H9 (cell line): Measurements from ENCODE around the gene RAP1GDS1. TPM values are rescaled to one million over a fixed set of nuclear protein-coding genes. Genes with fewer than 3 reads are reported as not detected.

Experiments used
- DNase-seq: peaks from one replicate; pipeline ENCODE4 v3.0.0-alpha.2; 2017
- H2AFZ ChIP-seq: one replicate; pipeline ENCODE4 v1.6.1; 2013; ENCODE audit warnings: mild to moderate bottlenecking, low read length, control low read depth, moderate library complexity
- H2AK5ac ChIP-seq: 2 replicates; pipeline ENCODE4 v1.6.1; 2013; ENCODE audit warnings: low read length, control low read depth, mixed read lengths; ENCODE audit not compliant: insufficient read length
- H2BK120ac ChIP-seq: one replicate; pipeline ENCODE4 v1.6.1; 2013; ENCODE audit warnings: low read depth, mild to moderate bottlenecking, low read length, control low read depth, inconsistent platforms; ENCODE audit not compliant: poor library complexity, severe bottlenecking
- H2BK12ac ChIP-seq: 2 replicates; pipeline ENCODE4 v1.6.1; 2013; ENCODE audit warnings: low read length, control low read depth, mixed read lengths, low read depth; ENCODE audit not compliant: insufficient read length
- H2BK15ac ChIP-seq: 2 replicates; pipeline ENCODE4 v1.6.1; 2013; ENCODE audit warnings: low read depth, low read length, control low read depth
- H2BK20ac ChIP-seq: one replicate; pipeline ENCODE4 v1.6.1; 2013; ENCODE audit warnings: low read depth, mild to moderate bottlenecking, low read length, control low read depth, inconsistent platforms; ENCODE audit not compliant: poor library complexity, severe bottlenecking
- H2BK5ac ChIP-seq: 2 replicates; pipeline ENCODE4 v1.6.1; 2013; ENCODE audit warnings: low read length, control low read depth, mixed read lengths; ENCODE audit not compliant: insufficient read length
- H3K14ac ChIP-seq: 2 replicates; pipeline ENCODE4 v1.6.1; 2013; ENCODE audit warnings: low read length, control low read depth; ENCODE audit not compliant: insufficient read depth
- H3K18ac ChIP-seq: 2 replicates; pipeline ENCODE4 v1.6.1; 2013; ENCODE audit warnings: low read depth, mild to moderate bottlenecking, mixed read lengths, low read length, control low read depth; ENCODE audit not compliant: insufficient read length
- H3K23ac ChIP-seq: 2 replicates; pipeline ENCODE4 v1.6.1; 2013; ENCODE audit warnings: low read length, control low read depth, mixed read lengths, low read depth; ENCODE audit not compliant: insufficient read length
- H3K23me2 ChIP-seq: 2 replicates; pipeline ENCODE4 v1.6.1; 2013; ENCODE audit warnings: low read depth, mild to moderate bottlenecking, mixed read lengths, low read length, control low read depth; ENCODE audit not compliant: insufficient read length, poor library complexity, severe bottlenecking
- H3K27ac ChIP-seq: 2 replicates; pipeline ENCODE4 v1.5.1; 2013; ENCODE audit warnings: low read length, control low read depth, mixed read lengths, low read depth; ENCODE audit not compliant: insufficient read length
- H3K27me3 ChIP-seq: 2 replicates; pipeline ENCODE4 v1.6.1; 2013; ENCODE audit warnings: low read length, control low read depth, inconsistent platforms; ENCODE audit not compliant: insufficient read depth
- H3K4ac ChIP-seq: 2 replicates; pipeline ENCODE4 v1.6.1; 2013; ENCODE audit warnings: low read depth, mild to moderate bottlenecking, control low read depth, inconsistent platforms, low read length, moderate library complexity
- H3K4me1 ChIP-seq: 2 replicates; pipeline ENCODE4 v1.6.1; 2013; ENCODE audit warnings: low read length, control low read depth, inconsistent platforms; ENCODE audit not compliant: insufficient read depth
- H3K4me2 ChIP-seq: 2 replicates; pipeline ENCODE4 v1.6.1; 2013; ENCODE audit warnings: low read length, control low read depth, mixed read lengths; ENCODE audit not compliant: insufficient read length, insufficient read depth
- H3K56ac ChIP-seq: 2 replicates; pipeline ENCODE4 v1.6.1; 2013; ENCODE audit warnings: low read depth, mild to moderate bottlenecking, mixed read lengths, low read length, control low read depth; ENCODE audit not compliant: insufficient read length
- H3K79me1 ChIP-seq: 2 replicates; pipeline ENCODE4 v1.6.1; 2013; ENCODE audit warnings: low read depth, mild to moderate bottlenecking, moderate library complexity, low read length, control low read depth, inconsistent platforms; ENCODE audit not compliant: insufficient read depth, poor library complexity, severe bottlenecking
- H3K79me2 ChIP-seq: 2 replicates; pipeline ENCODE4 v1.6.1; 2013; ENCODE audit warnings: low read length, control low read depth, inconsistent platforms; ENCODE audit not compliant: insufficient read depth
- H3K9ac ChIP-seq: 2 replicates; pipeline ENCODE4 v1.6.1; 2013; ENCODE audit warnings: low read length, control low read depth, mixed read lengths; ENCODE audit not compliant: insufficient read length; ENCODE audit errors: extremely low read depth
- H3K9me3 ChIP-seq: one replicate; pipeline ENCODE4 v1.6.1; 2013; ENCODE audit warnings: low read depth, low read length, inconsistent platforms; ENCODE audit not compliant: control insufficient read depth
- H3T11ph ChIP-seq: one replicate; pipeline ENCODE4 v1.6.1; 2013; ENCODE audit warnings: mild to moderate bottlenecking, low read length, control low read depth, inconsistent platforms
- H4K20me1 ChIP-seq: one replicate; pipeline ENCODE4 v1.6.1; 2013; ENCODE audit not compliant: control insufficient read depth, insufficient read length, insufficient read depth
- H4K5ac ChIP-seq: 2 replicates; pipeline ENCODE4 v1.6.1; 2013; ENCODE audit warnings: low read depth, mild to moderate bottlenecking, mixed read lengths, low read length, control low read depth; ENCODE audit not compliant: insufficient read length
- H4K8ac ChIP-seq: replicated peaks from 2 replicates; pipeline ENCODE4 v1.6.1; 2013; ENCODE audit warnings: low read length, control low read depth, mixed read lengths, low read depth; ENCODE audit not compliant: insufficient read length
- H4K91ac ChIP-seq: 2 replicates; pipeline ENCODE4 v1.6.1; 2013; ENCODE audit warnings: low read depth, mild to moderate bottlenecking, moderate library complexity, mixed read lengths, low read length, control low read depth; ENCODE audit not compliant: insufficient read length
- H3K27ac Mint-ChIP-seq, 3 experiments: 2 replicates in 2 of 3; 3 replicates in 1 of 3; pipeline ENCODE4 v1.8.0; 2020 to 2021; ENCODE audit warnings: mixed read lengths in 3 of 3, mild to moderate bottlenecking in 1 of 3, moderate library complexity in 1 of 3
- H3K27me3 Mint-ChIP-seq: 2 replicates; pipeline ENCODE4 v1.8.0; 2021; ENCODE audit warnings: low read depth, mild to moderate bottlenecking, moderate library complexity, mixed read lengths
- H3K36me3 Mint-ChIP-seq, 3 experiments: 2 replicates in 2 of 3; 3 replicates in 1 of 3; pipeline ENCODE4 v1.8.0; 2020 to 2021; ENCODE audit warnings: low read depth in 3 of 3, mixed read lengths in 3 of 3; ENCODE audit not compliant: insufficient read depth in 1 of 3
- H3K4me1 Mint-ChIP-seq, 2 experiments: 2 replicates each; pipeline ENCODE4 v1.8.0; 2020; ENCODE audit warnings: mixed read lengths in 2 of 2
- H3K4me3 Mint-ChIP-seq, 2 experiments: 2 replicates in 1 of 2; 3 replicates in 1 of 2; pipeline ENCODE4 v1.8.0; 2020 to 2021; ENCODE audit warnings: mild to moderate bottlenecking in 2 of 2, mixed read lengths in 2 of 2, moderate library complexity in 1 of 2
- H3K9me3 Mint-ChIP-seq, 2 experiments: 2 replicates in 1 of 2; 3 replicates in 1 of 2; pipeline ENCODE4 v1.8.0; 2020; ENCODE audit warnings: mild to moderate bottlenecking in 2 of 2, mixed read lengths in 2 of 2, moderate library complexity in 1 of 2
- CTCF ChIP-seq: fragments of 200-600 bp; sonication (generic); conservative IDR thresholded peaks from 3 replicates; pipeline ENCODE4 v1.8.0; 2021; ENCODE audit warnings: antibody characterized with exemption, mild to moderate bottlenecking
- whole genome bisulfite sequencing: extraction: QIAGEN DNeasy Blood & Tissue Kit; methylation state at CpG from one replicate; pipeline ENCODE4 v1.1.7; 2013; ENCODE audit warnings: missing lambda C conversion rate, low lambda C conversion rate, mixed read lengths; ENCODE audit not compliant: insufficient read length; ENCODE audit errors: extremely low coverage; 5-methylcytosine and 5-hydroxymethylcytosine counted together
- total RNA-seq: library from RNA; stranded (reverse); gene quantifications from 2 replicates; pipeline ENCODE4 v1.2.1, GENCODE V29; 2021

RAP1GDS1 gene
- total RNA-seq, 1 experiment from 2014 or later: 25.2 TPM

GRCh38 chr4:98338761-98339438, 77.7 kb downstream of the RAP1GDS1 start:
- no peak overlapping the region for H4K8ac ChIP-seq
- WGBS: no CpG with 5 or more reads among the region's 2 CpGs
- Mint-ChIP-seq H3K36me3 (peaks cover 0 to 6% (median 0%) of the 10 kb centered on the region in 3 experiments; a peak in 3 of 7 replicates), H3K4me1 (peaks cover 37 to 39% of the 10 kb centered on the region in 2 experiments), H3K27ac (no peak overlapping the region; a peak in 1 of 7 replicates), H3K27me3 (no peaks in the 10 kb centered on the region), H3K9me3 (no peaks in the 10 kb centered on the region), H3K4me3 (no peak overlapping the region)
- no peaks in the 10 kb centered on the region for H3K9me3 ChIP-seq
- no peak overlapping the region for H3K18ac ChIP-seq
- H3K23ac ChIP-seq: no peak overlapping the region
- no peak overlapping the region for H2BK5ac ChIP-seq
- H4K20me1 ChIP-seq: no peaks in the 10 kb centered on the region
- no peak overlapping the region for H3K4ac ChIP-seq
- no peak overlapping the region for H2BK120ac ChIP-seq
- peaks cover 6% of the 10 kb centered on the region; the same call in 1 of the 2 replicates for H3K4me1 ChIP-seq
- no peak for TF ChIP-seq CTCF
- H3K9ac ChIP-seq: no peak overlapping the region
- H3K27me3 ChIP-seq: no peaks in the 10 kb centered on the region
- no peak overlapping the region for H3K27ac ChIP-seq
- H3K79me1 ChIP-seq: no peaks in the 10 kb centered on the region
- no peak overlapping the region for H2AFZ ChIP-seq
- H3K4me2 ChIP-seq: no peak overlapping the region
- H3K23me2 ChIP-seq: no peaks in the 10 kb centered on the region
- no peak overlapping the region for H4K91ac ChIP-seq
- H3K79me2 ChIP-seq: no peaks in the 10 kb centered on the region
- H3T11ph ChIP-seq: no peak overlapping the region
- peak; percentile 29 for DNase-seq
- H3K56ac ChIP-seq: no peak overlapping the region
- no peak overlapping the region for H4K5ac ChIP-seq
- H2BK15ac ChIP-seq: no peak overlapping the region
- H2BK12ac ChIP-seq: no peak overlapping the region
- H2BK20ac ChIP-seq: no peak overlapping the region
- no peak overlapping the region for H2AK5ac ChIP-seq
- no peak overlapping the region for H3K14ac ChIP-seq
